GM12878 (cell line): Measurements from ENCODE around the gene EYS.

Experiments used
- MEF2A ChIP-seq: IDR thresholded peaks from 2 replicates; pipeline ENCODE4 v1.6.1; 2011; ENCODE audit warnings: low read depth, mild to moderate bottlenecking, low read length, moderate library complexity; ENCODE audit not compliant: insufficient read depth
- TF ChIP-seq, protein P1 (sequence below), 3 experiments: IDR thresholded peaks in 2 of 3; conservative IDR thresholded peaks in 1 of 3; 2 replicates each; pipeline ENCODE4 v1.5.1; 2011; ENCODE audit warnings: low read depth in 3 of 3, low read length in 3 of 3, mild to moderate bottlenecking in 3 of 3, control low read depth in 2 of 3, moderate library complexity in 2 of 3, inconsistent platforms in 1 of 3, mixed read lengths in 1 of 3; ENCODE audit not compliant: control insufficient read depth in 2 of 3, insufficient read depth in 1 of 3; ENCODE audit errors: extremely low read depth in 1 of 3

DNA sequence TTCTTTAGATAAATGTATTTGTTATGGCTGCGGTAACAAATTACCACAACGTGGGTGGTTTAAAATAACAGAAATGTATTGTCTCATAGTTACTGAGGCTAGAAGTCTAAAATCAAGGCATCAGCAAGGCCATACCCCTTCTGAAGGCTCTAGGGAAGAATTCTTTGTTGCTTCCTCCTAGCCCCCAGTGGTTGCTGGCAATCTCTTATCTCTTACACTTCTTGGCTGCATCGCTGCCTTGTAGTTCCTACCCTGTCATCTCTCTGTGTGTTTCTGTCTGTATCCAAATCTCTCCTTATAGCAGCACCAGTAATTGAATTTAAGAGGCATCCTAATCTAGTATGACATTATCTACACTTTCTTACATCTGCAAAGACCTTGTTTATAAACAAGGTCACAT is 1536.7 kb downstream of the EYS start:
- TF ChIP-seq MEF2A: no peak
- TF ChIP-seq, protein P1, sequence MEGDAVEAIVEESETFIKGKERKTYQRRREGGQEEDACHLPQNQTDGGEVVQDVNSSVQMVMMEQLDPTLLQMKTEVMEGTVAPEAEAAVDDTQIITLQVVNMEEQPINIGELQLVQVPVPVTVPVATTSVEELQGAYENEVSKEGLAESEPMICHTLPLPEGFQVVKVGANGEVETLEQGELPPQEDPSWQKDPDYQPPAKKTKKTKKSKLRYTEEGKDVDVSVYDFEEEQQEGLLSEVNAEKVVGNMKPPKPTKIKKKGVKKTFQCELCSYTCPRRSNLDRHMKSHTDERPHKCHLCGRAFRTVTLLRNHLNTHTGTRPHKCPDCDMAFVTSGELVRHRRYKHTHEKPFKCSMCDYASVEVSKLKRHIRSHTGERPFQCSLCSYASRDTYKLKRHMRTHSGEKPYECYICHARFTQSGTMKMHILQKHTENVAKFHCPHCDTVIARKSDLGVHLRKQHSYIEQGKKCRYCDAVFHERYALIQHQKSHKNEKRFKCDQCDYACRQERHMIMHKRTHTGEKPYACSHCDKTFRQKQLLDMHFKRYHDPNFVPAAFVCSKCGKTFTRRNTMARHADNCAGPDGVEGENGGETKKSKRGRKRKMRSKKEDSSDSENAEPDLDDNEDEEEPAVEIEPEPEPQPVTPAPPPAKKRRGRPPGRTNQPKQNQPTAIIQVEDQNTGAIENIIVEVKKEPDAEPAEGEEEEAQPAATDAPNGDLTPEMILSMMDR (IDR thresholded peaks at IDR 0.05 in 2 of 3, conservative IDR thresholded peaks at IDR 0.05 in 1 of 3; ENCODE audit: control insufficient read depth in 2 of 3, extremely low read depth in 1 of 3, insufficient read depth in 1 of 3, low read depth in 3 of 3, low read length in 3 of 3): no peak
